GM23338 (cell line): Measurements from ENCODE around the gene SLC23A2. TPM values are rescaled to one million over a fixed set of nuclear protein-coding genes. Genes with fewer than 3 reads are reported as not detected.
A peak's percentile ranks its signal among the peaks of the same experiment; 100 is the strongest.

Experiments used
- ATAC-seq: fragments of 200-7000 bp; cut with Tn5 transposase; 3 replicates; pipeline ENCODE4 v1.9.1; 2020
- DNase-seq: peaks from one replicate; pipeline ENCODE4 v3.0.0-alpha.2; 2015; ENCODE audit warnings: low spot score
- H2AFZ ChIP-seq: fragments of 200-600 bp; sonication (generic); 2 replicates; pipeline ENCODE4 v1.8.0; 2016; ENCODE audit warnings: antibody characterized with exemption, mild to moderate bottlenecking, moderate library complexity
- H3F3A ChIP-seq: fragments of 200-600 bp; sonication (generic); replicated peaks from 2 replicates; pipeline ENCODE4 v1.8.0; 2017; ENCODE audit warnings: antibody characterized with exemption, mixed run types, low read depth
- H3K27ac ChIP-seq: fragments of 200-600 bp; sonication (generic); 2 replicates; pipeline ENCODE4 v1.6.1; 2016; ENCODE audit warnings: low read depth
- H3K27me3 ChIP-seq: fragments of 200-600 bp; sonication (generic); 2 replicates; pipeline ENCODE4 v1.8.0; 2016; ENCODE audit warnings: mild to moderate bottlenecking, mixed run types, moderate library complexity; ENCODE audit not compliant: insufficient read depth
- H3K36me3 ChIP-seq: fragments of 200-600 bp; sonication (generic); 2 replicates; pipeline ENCODE4 v1.8.0; 2016; ENCODE audit warnings: mild to moderate bottlenecking; ENCODE audit not compliant: insufficient read depth
- H3K4me1 ChIP-seq: fragments of 200-600 bp; sonication (generic); 2 replicates; pipeline ENCODE4 v1.8.0; 2016; ENCODE audit warnings: mild to moderate bottlenecking, moderate library complexity; ENCODE audit not compliant: insufficient read depth
- H3K4me2 ChIP-seq: fragments of 200-600 bp; sonication (generic); 2 replicates; pipeline ENCODE4 v1.7.1; 2017; ENCODE audit warnings: mixed run types
- H3K4me3 ChIP-seq: fragments of 200-600 bp; sonication (generic); 2 replicates; pipeline ENCODE4 v1.6.1; 2016; ENCODE audit warnings: mixed run types
- H3K79me2 ChIP-seq: fragments of 200-600 bp; sonication (generic); replicated peaks from 2 replicates; pipeline ENCODE4 v1.8.0; 2017; ENCODE audit warnings: mild to moderate bottlenecking; ENCODE audit not compliant: insufficient read depth
- H3K9me2 ChIP-seq: fragments of 200-600 bp; sonication (generic); 2 replicates; pipeline ENCODE4 v1.8.0; 2017; ENCODE audit not compliant: insufficient read depth
- H4K20me1 ChIP-seq: fragments of 200-600 bp; sonication (generic); replicated peaks from 2 replicates; pipeline ENCODE4 v1.8.0; 2017; ENCODE audit warnings: mild to moderate bottlenecking; ENCODE audit not compliant: insufficient read depth
- H3K27ac Mint-ChIP-seq: 2 replicates; pipeline ENCODE4 v1.8.0; 2020; ENCODE audit warnings: inconsistent platforms, mild to moderate bottlenecking, moderate library complexity, mixed read lengths
- H3K27me3 Mint-ChIP-seq: 3 replicates; pipeline ENCODE4 v1.8.0; 2022; ENCODE audit warnings: low read depth, mild to moderate bottlenecking, moderate library complexity, mixed read lengths, inconsistent platforms; ENCODE audit not compliant: insufficient read depth, poor library complexity
- H3K36me3 Mint-ChIP-seq: 3 replicates; pipeline ENCODE4 v1.8.0; 2021; ENCODE audit warnings: low read depth, mild to moderate bottlenecking, inconsistent platforms, moderate library complexity, mixed read lengths
- H3K4me1 Mint-ChIP-seq: 3 replicates; pipeline ENCODE4 v1.8.0; 2020; ENCODE audit warnings: mild to moderate bottlenecking, inconsistent platforms, mixed read lengths
- H3K4me3 Mint-ChIP-seq: 3 replicates; pipeline ENCODE4 v1.8.0; 2021; ENCODE audit warnings: moderate library complexity, mild to moderate bottlenecking, inconsistent platforms, mixed read lengths
- H3K9me3 Mint-ChIP-seq: 3 replicates; pipeline ENCODE4 v1.8.0; 2020; ENCODE audit warnings: moderate library complexity, mild to moderate bottlenecking, inconsistent platforms, mixed read lengths
- EZH2 ChIP-seq: fragments of 200-600 bp; sonication (generic); IDR thresholded peaks from one replicate; pipeline ENCODE4 v1.8.0; 2017; ENCODE audit warnings: antibody characterized with exemption, mild to moderate bottlenecking, low read depth; ENCODE audit not compliant: unreplicated experiment
- NANOG ChIP-seq: IDR thresholded peaks from 2 replicates; pipeline ENCODE4 v1.6.1; 2016; ENCODE audit warnings: antibody characterized with exemption, borderline replicate concordance
- POLR2AphosphoS5 ChIP-seq: IDR thresholded peaks from 2 replicates; pipeline ENCODE4 v1.6.1; 2016; ENCODE audit warnings: antibody characterized with exemption, low read depth
- STAT1 ChIP-seq: IDR thresholded peaks from one replicate; pipeline ENCODE4 v1.6.1; 2016; ENCODE audit warnings: antibody characterized with exemption; ENCODE audit not compliant: unreplicated experiment
- ZNF114 ChIP-seq: fragments of 250-450 bp; sonication (Bioruptor Pico); IDR thresholded peaks from 2 replicates; pipeline ENCODE4 v1.5.0; 2020; ENCODE audit warnings: mild to moderate bottlenecking, moderate library complexity
- ZNF331 ChIP-seq: fragments of 250-450 bp; sonication (Bioruptor Pico); IDR thresholded peaks from 2 replicates; pipeline ENCODE4 v1.5.0; 2020; ENCODE audit warnings: low read depth, mild to moderate bottlenecking, moderate library complexity
- ZNF462 ChIP-seq: fragments of 250-450 bp; sonication (Bioruptor Pico); IDR thresholded peaks from 2 replicates; pipeline ENCODE4 v1.5.0; 2020; ENCODE audit warnings: mild to moderate bottlenecking, moderate library complexity
- polyA plus RNA-seq: library from polyadenylated mRNA; unstranded; fragments of >200 nt; fragmentation: Nextera tagmentation; extraction: Ambion mirVana; gene quantifications from 2 replicates; pipeline ENCODE4 v1.2.1, GENCODE V29; 2016
- total RNA-seq: library from RNA; depleted of rRNA; stranded (reverse); fragments of >200 nt; shearing (Covaris generic); gene quantifications from 2 replicates; pipeline ENCODE4 v1.2.3, GENCODE V29; 2014
- TF ChIP-seq, protein P1 (sequence below), 2 experiments: fragments of 200-600 bp in 1 of 2; sonication (generic) in 1 of 2; conservative IDR thresholded peaks; 2 replicates each; pipeline versions ENCODE4 v1.5.1 to v1.6.1; 2016 to 2017; ENCODE audit warnings: antibody characterized with exemption in 2 of 2, low read depth in 2 of 2, mild to moderate bottlenecking in 2 of 2, moderate library complexity in 1 of 2
- TF ChIP-seq, protein P2 (sequence below): IDR thresholded peaks from 2 replicates; pipeline ENCODE4 v1.6.1; 2016; ENCODE audit warnings: antibody characterized with exemption

The SLC23A2 gene
- total and polyA plus RNA-seq, 2 experiments from 2014 or later: 4.4 to 20.2 TPM

GRCh38 chr20:4919047-4919704 lies 82.1 kb downstream of the SLC23A2 start:
- Histone ChIP-seq H2AFZ (no peak overlapping the region), H3F3A (no peaks in the 10 kb centered on the region), H3K4me2 (no peak overlapping the region), H3K4me1 (peaks cover 4% of the 10 kb centered on the region; the same call in 1 of the 2 replicates), H3K27me3 (no peaks in the 10 kb centered on the region), H3K9me2 (no peaks in the 10 kb centered on the region), H3K79me2 (no peaks in the 10 kb centered on the region), H3K27ac (no peak overlapping the region), H4K20me1 (peaks cover 3% of the 10 kb centered on the region; the same call in 1 of the 2 replicates), H3K4me3 (no peak overlapping the region), H3K36me3 (no peaks in the 10 kb centered on the region)
- Mint-ChIP-seq H3K4me3 (no peak overlapping the region), H3K27me3 (peaks cover 2% of the 10 kb centered on the region), H3K36me3 (no peaks in the 10 kb centered on the region), H3K9me3 (no peaks in the 10 kb centered on the region), H3K27ac (no peak overlapping the region), H3K4me1 (peaks cover 23% of the 10 kb centered on the region)
- TF ChIP-seq, protein P1, sequence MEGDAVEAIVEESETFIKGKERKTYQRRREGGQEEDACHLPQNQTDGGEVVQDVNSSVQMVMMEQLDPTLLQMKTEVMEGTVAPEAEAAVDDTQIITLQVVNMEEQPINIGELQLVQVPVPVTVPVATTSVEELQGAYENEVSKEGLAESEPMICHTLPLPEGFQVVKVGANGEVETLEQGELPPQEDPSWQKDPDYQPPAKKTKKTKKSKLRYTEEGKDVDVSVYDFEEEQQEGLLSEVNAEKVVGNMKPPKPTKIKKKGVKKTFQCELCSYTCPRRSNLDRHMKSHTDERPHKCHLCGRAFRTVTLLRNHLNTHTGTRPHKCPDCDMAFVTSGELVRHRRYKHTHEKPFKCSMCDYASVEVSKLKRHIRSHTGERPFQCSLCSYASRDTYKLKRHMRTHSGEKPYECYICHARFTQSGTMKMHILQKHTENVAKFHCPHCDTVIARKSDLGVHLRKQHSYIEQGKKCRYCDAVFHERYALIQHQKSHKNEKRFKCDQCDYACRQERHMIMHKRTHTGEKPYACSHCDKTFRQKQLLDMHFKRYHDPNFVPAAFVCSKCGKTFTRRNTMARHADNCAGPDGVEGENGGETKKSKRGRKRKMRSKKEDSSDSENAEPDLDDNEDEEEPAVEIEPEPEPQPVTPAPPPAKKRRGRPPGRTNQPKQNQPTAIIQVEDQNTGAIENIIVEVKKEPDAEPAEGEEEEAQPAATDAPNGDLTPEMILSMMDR (conservative IDR thresholded peaks at IDR 0.05; ENCODE audit: low read depth in 2 of 2): 0 out of 4 replicates have a peak, but pooled peaks of 1 of the 2 experiments have one; percentile 9
- TF ChIP-seq POLR2AphosphoS5: no peak
- DNase-seq: peak; percentile 36
- peak; percentile 76 for ATAC-seq

DNA sequence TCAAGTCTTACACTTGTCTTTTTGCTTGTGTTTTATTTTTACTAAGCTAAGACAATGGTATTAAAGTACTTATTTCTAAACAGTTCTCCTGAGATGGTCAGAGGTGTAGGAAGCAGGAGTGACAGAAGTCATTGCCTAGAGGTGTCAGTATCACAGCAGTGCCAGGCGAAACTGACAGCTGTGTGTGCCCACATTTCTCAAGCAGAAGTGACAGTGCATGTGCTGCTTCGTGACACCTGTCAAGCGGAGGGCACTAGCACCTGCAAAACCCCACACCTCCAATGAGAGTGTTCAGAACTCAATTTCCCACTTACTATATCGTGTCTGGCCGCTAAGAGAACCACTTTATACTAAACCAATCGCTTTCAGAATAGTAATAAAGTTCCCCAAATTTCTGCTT lies 82.8 kb downstream of the SLC23A2 start:
- Mint-ChIP-seq H3K4me1 (peaks cover 19% of the 10 kb centered on the region), H3K9me3 (no peaks in the 10 kb centered on the region), H3K27me3 (peaks cover 2% of the 10 kb centered on the region), H3K36me3 (no peaks in the 10 kb centered on the region), H3K4me3 (no peak overlapping the region), H3K27ac (no peak overlapping the region)
- ATAC-seq: no peak
- H3K79me2 ChIP-seq: no peaks in the 10 kb centered on the region
- DNase-seq: no peak
- no peak overlapping the region for H2AFZ ChIP-seq
- H3F3A ChIP-seq: no peaks in the 10 kb centered on the region
- peaks cover 3% of the 10 kb centered on the region; the same call in 1 of the 2 replicates for H4K20me1 ChIP-seq
- H3K36me3 ChIP-seq: no peaks in the 10 kb centered on the region
- no peak overlapping the region for H3K4me2 ChIP-seq
- no peak overlapping the region for H3K27ac ChIP-seq
- H3K4me3 ChIP-seq: no peak overlapping the region
- H3K9me2 ChIP-seq: no peaks in the 10 kb centered on the region
- H3K27me3 ChIP-seq: no peaks in the 10 kb centered on the region
- H3K4me1 ChIP-seq: peaks cover 4% of the 10 kb centered on the region; the same call in 1 of the 2 replicates
- TF ChIP-seq ZNF114 (CRISPR knock-in tag) (no peak), STAT1 (no peak), EZH2 (no peak), POLR2AphosphoS5 (no peak), ZNF462 (CRISPR knock-in tag) (no peak), ZNF331 (no peak), NANOG (no peak)
- TF ChIP-seq, protein P1 (conservative IDR thresholded peaks at IDR 0.05; ENCODE audit: low read depth in 2 of 2): no peak
- TF ChIP-seq, protein P2, sequence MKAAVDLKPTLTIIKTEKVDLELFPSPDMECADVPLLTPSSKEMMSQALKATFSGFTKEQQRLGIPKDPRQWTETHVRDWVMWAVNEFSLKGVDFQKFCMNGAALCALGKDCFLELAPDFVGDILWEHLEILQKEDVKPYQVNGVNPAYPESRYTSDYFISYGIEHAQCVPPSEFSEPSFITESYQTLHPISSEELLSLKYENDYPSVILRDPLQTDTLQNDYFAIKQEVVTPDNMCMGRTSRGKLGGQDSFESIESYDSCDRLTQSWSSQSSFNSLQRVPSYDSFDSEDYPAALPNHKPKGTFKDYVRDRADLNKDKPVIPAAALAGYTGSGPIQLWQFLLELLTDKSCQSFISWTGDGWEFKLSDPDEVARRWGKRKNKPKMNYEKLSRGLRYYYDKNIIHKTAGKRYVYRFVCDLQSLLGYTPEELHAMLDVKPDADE: no peak
